Eye (tissue), 1 donor: ENCODE results near the gene HOOK1.
"Not testable (repeated sequence)": the region's sequence is repeated elsewhere in the genome, so short reads cannot be mapped to it uniquely, and the experiment has no call there.

Experiments used
- DNase-seq: peaks from one replicate; pipeline ENCODE4 v3.0.0-alpha.2; 2015

The HOOK1 gene

GRCh38 chr1:59827055-59827643 is 12.4 kb downstream of the HOOK1 start:
- DNase-seq, result no peak

- no peak for DNase-seq
These were observed 13.4 kb downstream of the HOOK1 start for GRCh38 chr1:59828160-59828559.

- DNase-seq, result no peak
These were observed 16.8 kb downstream of the HOOK1 start for GRCh38 chr1:59831529-59831928.

- no peak for DNase-seq
These were observed 18.3 kb downstream of the HOOK1 start for GRCh38 chr1:59833022-59833421.

GRCh38 chr1:59833991-59834390 is 19.2 kb downstream of the HOOK1 start:
- DNase-seq, result no peak

GRCh38 chr1:59837857-59838256 is 23.1 kb downstream of the HOOK1 start:
- not testable (repeated sequence) for DNase-seq

GRCh38 chr1:59845091-59845490 is 30.3 kb downstream of the HOOK1 start:
- no peak for DNase-seq

- DNase-seq, result no peak
These were observed 31.6 kb downstream of the HOOK1 start for GRCh38 chr1:59846209-59846894.

- no peak for DNase-seq
These were observed 32.1 kb downstream of the HOOK1 start for GRCh38 chr1:59846895-59847282.

GRCh38 chr1:59852117-59852516 is 37.4 kb downstream of the HOOK1 start:
- DNase-seq, result no peak

GRCh38 chr1:59855297-59855696 is 40.5 kb downstream of the HOOK1 start:
- DNase-seq, result not testable (repeated sequence)

GRCh38 chr1:59856725-59857338 is 42.1 kb downstream of the HOOK1 start:
- no peak for DNase-seq

- no peak for DNase-seq
These were observed 43.1 kb downstream of the HOOK1 start for GRCh38 chr1:59857679-59858354.

GRCh38 chr1:59866462-59866861 is 51.7 kb downstream of the HOOK1 start:
- no peak for DNase-seq

GRCh38 chr1:59871746-59872145 is 57.0 kb downstream of the HOOK1 start:
- no peak for DNase-seq

- DNase-seq, result no peak
These were observed 62.4 kb downstream of the HOOK1 start for GRCh38 chr1:59877108-59877682.

- DNase-seq, result no peak
These were observed 63.6 kb downstream of the HOOK1 start for GRCh38 chr1:59878370-59878769.

- DNase-seq, result peak; percentile 80
These were observed 64.8 kb downstream of the HOOK1 start for GRCh38 chr1:59879574-59879973.

GRCh38 chr1:59879996-59880505 is 65.3 kb downstream of the HOOK1 start:
- no peak for DNase-seq

GRCh38 chr1:59880735-59881134 is 66.0 kb downstream of the HOOK1 start:
- DNase-seq, result no peak

- no peak for DNase-seq
These were observed 70.5 kb downstream of the HOOK1 start for GRCh38 chr1:59885160-59885832.
